ENCODE measurements around the gene LRP1B. TPM values are rescaled to one million over a fixed set of nuclear protein-coding genes. Genes with fewer than 3 reads are reported as not detected.
"Not testable (repeated sequence)": the region's sequence is repeated elsewhere in the genome, so short reads cannot be mapped to it uniquely, and the experiment has no call there.

LRP1B gene
- total RNA-seq, 2 experiments from 2014 or later: not detected

GRCh38 chr2:140589696-140590095, 1541.1 kb downstream of the LRP1B start:
- H3K4me1 Mint-ChIP-seq (ENCODE audit: low read depth): no peaks in the 10 kb centered on the region
- H3K4me3 Mint-ChIP-seq: no peak overlapping the region
- no peak overlapping the region for H3K27ac Mint-ChIP-seq
- intact Hi-C loops (cut with micrococcal nuclease): no loop called here
- H3K36me3 Mint-ChIP-seq: no peaks in the 10 kb centered on the region
- ChIA-PET CTCF (no interaction called here), POLR2A (no interaction called here)
- H3K9me3 Mint-ChIP-seq: peaks cover 12% of the 10 kb centered on the region
- no peaks in the 10 kb centered on the region for H3K27me3 Mint-ChIP-seq
- DNase-seq: no peak

GRCh38 chr2:140589273-140589672, 1541.5 kb downstream of the LRP1B start:
- H3K27me3 Mint-ChIP-seq: no peaks in the 10 kb centered on the region
- no peaks in the 10 kb centered on the region for H3K36me3 Mint-ChIP-seq
- H3K4me1 Mint-ChIP-seq (ENCODE audit: low read depth): no peaks in the 10 kb centered on the region
- POLR2A ChIA-PET: no interaction called here
- H3K27ac Mint-ChIP-seq: no peak overlapping the region
- peaks cover 12% of the 10 kb centered on the region for H3K9me3 Mint-ChIP-seq
- CTCF ChIA-PET: no interaction called here
- intact Hi-C loops (cut with micrococcal nuclease): no loop called here
- DNase-seq: no peak
- H3K4me3 Mint-ChIP-seq: no peak overlapping the region

- H3K4me3 Mint-ChIP-seq: no peak overlapping the region
- no peak overlapping the region for H3K27ac Mint-ChIP-seq
- no peaks in the 10 kb centered on the region for H3K4me1 Mint-ChIP-seq (ENCODE audit: low read depth)
- no peak for DNase-seq
- POLR2A ChIA-PET: no interaction called here
- intact Hi-C loops (cut with micrococcal nuclease): no loop called here
- no peaks in the 10 kb centered on the region for H3K27me3 Mint-ChIP-seq
- no peaks in the 10 kb centered on the region for H3K36me3 Mint-ChIP-seq
- peaks cover 10% of the 10 kb centered on the region for H3K9me3 Mint-ChIP-seq
- CTCF ChIA-PET: no interaction called here
These were observed 1544.4 kb downstream of the LRP1B start for GRCh38 chr2:140586379-140586778.

GRCh38 chr2:140585016-140585415, 1545.8 kb downstream of the LRP1B start:
- Mint-ChIP-seq H3K27me3 (no peaks in the 10 kb centered on the region), H3K36me3 (no peaks in the 10 kb centered on the region), H3K4me1 (ENCODE audit: low read depth) (no peaks in the 10 kb centered on the region), H3K27ac (no peak overlapping the region), H3K4me3 (no peak overlapping the region), H3K9me3 (peaks cover 10% of the 10 kb centered on the region)
- POLR2A ChIA-PET: no interaction called here
- no peak for DNase-seq
- CTCF ChIA-PET: no interaction called here
- intact Hi-C loops (cut with micrococcal nuclease): no loop called here

- CTCF ChIA-PET: no interaction called here
These were observed 1546.3 kb downstream of the LRP1B start for GRCh38 chr2:140584471-140584870.

GRCh38 chr2:140580532-140581151, 1550.2 kb downstream of the LRP1B start:
- intact Hi-C loops (cut with micrococcal nuclease): no loop called here
- POLR2A ChIA-PET: no interaction called here
- Mint-ChIP-seq H3K36me3 (no peaks in the 10 kb centered on the region), H3K4me3 (no peak overlapping the region), H3K4me1 (ENCODE audit: low read depth) (no peaks in the 10 kb centered on the region), H3K27me3 (no peaks in the 10 kb centered on the region), H3K9me3 (peaks cover 5% of the 10 kb centered on the region), H3K27ac (no peak overlapping the region)
- CTCF ChIA-PET: no interaction called here
- no peak for DNase-seq

More at GRCh38 chr2:140584471-140584870, 1546.3 kb downstream of the LRP1B start:
- H3K4me1 Mint-ChIP-seq (ENCODE audit: low read depth): no peaks in the 10 kb centered on the region
- H3K9me3 Mint-ChIP-seq: peaks cover 10% of the 10 kb centered on the region
- POLR2A ChIA-PET: no interaction called here
- no peaks in the 10 kb centered on the region for H3K36me3 Mint-ChIP-seq
- H3K27ac Mint-ChIP-seq: no peak overlapping the region
- H3K4me3 Mint-ChIP-seq: no peak overlapping the region
- intact Hi-C loops (cut with micrococcal nuclease): no loop called here
- no peaks in the 10 kb centered on the region for H3K27me3 Mint-ChIP-seq
- no peak for DNase-seq

DNA sequence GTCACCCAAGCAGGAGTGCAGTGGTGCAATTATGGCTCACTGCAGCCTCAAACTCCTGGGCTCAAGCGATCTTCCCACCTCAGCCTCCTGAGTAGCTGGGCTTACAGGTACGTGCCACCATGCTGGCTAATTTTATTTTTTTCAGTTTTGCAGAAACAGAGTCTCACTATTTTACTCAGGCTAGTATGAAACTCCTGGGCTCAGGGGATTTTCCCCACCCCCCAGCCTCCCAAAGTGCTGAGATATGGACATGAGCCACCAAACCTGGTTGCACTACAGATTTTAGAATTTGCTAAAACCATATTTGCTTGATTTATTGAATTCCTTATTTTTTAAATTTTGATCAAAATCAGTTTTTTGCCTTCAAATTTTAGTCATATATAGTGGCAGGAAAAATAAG, 1553.4 kb downstream of the LRP1B start:
- Mint-ChIP-seq H3K9me3 (peaks cover 8% of the 10 kb centered on the region), H3K4me1 (ENCODE audit: low read depth) (no peaks in the 10 kb centered on the region), H3K27me3 (no peaks in the 10 kb centered on the region), H3K4me3 (no peak overlapping the region), H3K36me3 (no peaks in the 10 kb centered on the region), H3K27ac (no peak overlapping the region)
- POLR2A ChIA-PET: interaction anchor here (0.7 kb wide), 1 partner anchor 782 kb away, joined by 4 read pairs; no protein-coding TSS in a partner anchor
- CTCF ChIA-PET: no interaction called here
- no peak for DNase-seq
- intact Hi-C loops (cut with micrococcal nuclease): no loop called here

- Mint-ChIP-seq H3K27me3 (no peaks in the 10 kb centered on the region), H3K4me3 (no peak overlapping the region), H3K4me1 (ENCODE audit: low read depth) (no peaks in the 10 kb centered on the region), H3K9me3 (peaks cover 17% of the 10 kb centered on the region), H3K27ac (no peak overlapping the region), H3K36me3 (no peaks in the 10 kb centered on the region)
- no peak for DNase-seq
- ChIA-PET CTCF (no interaction called here), POLR2A (no interaction called here)
- intact Hi-C loops (cut with micrococcal nuclease): no loop called here
These were observed 1563.1 kb downstream of the LRP1B start for GRCh38 chr2:140567734-140568133.

- DNase-seq: no peak
- H3K4me3 Mint-ChIP-seq: no peak overlapping the region
- no peak overlapping the region for H3K27ac Mint-ChIP-seq
- H3K4me1 Mint-ChIP-seq (ENCODE audit: low read depth): no peaks in the 10 kb centered on the region
- CTCF ChIA-PET: no interaction called here
- peaks cover 12% of the 10 kb centered on the region for H3K9me3 Mint-ChIP-seq
- H3K27me3 Mint-ChIP-seq: no peaks in the 10 kb centered on the region
- intact Hi-C loops (cut with micrococcal nuclease): no loop called here
- POLR2A ChIA-PET: no interaction called here
- H3K36me3 Mint-ChIP-seq: no peaks in the 10 kb centered on the region
These were observed 1565.1 kb downstream of the LRP1B start for GRCh38 chr2:140565756-140566155.

- no peak for DNase-seq
- Mint-ChIP-seq H3K27ac (no peak overlapping the region), H3K4me3 (no peak overlapping the region), H3K4me1 (ENCODE audit: low read depth) (no peaks in the 10 kb centered on the region), H3K27me3 (no peaks in the 10 kb centered on the region), H3K36me3 (no peaks in the 10 kb centered on the region), H3K9me3 (peaks cover 10% of the 10 kb centered on the region)
- ChIA-PET CTCF (no interaction called here), POLR2A (no interaction called here)
- intact Hi-C loops (cut with micrococcal nuclease): no loop called here
These were observed 1575.1 kb downstream of the LRP1B start for GRCh38 chr2:140555701-140556100.

DNA sequence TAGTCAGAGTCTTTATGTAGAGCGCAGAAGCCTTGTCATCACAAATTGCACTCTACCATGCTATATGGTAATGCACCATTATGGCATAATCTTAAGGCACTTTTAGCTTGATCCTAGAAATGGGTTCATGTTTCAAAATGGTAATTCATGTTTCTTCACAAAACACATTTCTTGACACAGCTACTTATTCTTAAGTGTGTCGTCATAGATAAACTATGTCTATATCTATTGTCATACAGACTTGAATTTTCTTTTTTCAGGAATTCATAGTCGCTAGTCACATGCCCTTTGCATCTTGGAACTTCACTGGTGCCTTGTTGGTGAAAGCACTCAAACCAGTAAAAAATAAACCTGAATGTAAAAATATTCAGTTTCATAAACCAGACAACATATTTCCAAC, 1578.2 kb downstream of the LRP1B start:
- DNase-seq: no peak
- intact Hi-C loops (cut with micrococcal nuclease): no loop called here
- Mint-ChIP-seq H3K27ac (no peak overlapping the region), H3K36me3 (no peaks in the 10 kb centered on the region), H3K4me3 (no peak overlapping the region), H3K9me3 (peaks cover 12% of the 10 kb centered on the region), H3K4me1 (ENCODE audit: low read depth) (no peaks in the 10 kb centered on the region), H3K27me3 (no peaks in the 10 kb centered on the region)
- ChIA-PET POLR2A (no interaction called here), CTCF (no interaction called here)

DNA sequence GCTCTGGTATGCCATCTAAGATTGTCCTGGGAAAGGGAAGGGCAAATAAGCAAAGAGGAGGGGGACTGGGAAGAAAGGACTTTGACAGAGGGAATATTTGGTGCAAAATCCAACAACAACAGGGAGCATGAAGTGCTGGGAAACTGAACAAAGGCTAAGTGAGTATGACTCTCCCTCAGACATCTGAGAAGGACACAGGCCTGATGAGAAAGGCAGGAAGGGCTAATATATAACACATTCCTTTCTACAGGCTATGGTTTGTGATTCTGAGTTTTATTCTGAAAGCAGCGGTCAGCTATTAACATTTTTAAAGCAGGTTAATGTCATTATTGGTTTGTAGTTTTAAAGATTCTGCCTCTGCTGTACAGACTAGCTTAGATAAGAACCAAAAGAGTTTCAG, 1579.5 kb downstream of the LRP1B start:
- no peaks in the 10 kb centered on the region for H3K36me3 Mint-ChIP-seq
- no peaks in the 10 kb centered on the region for H3K4me1 Mint-ChIP-seq (ENCODE audit: low read depth)
- ChIA-PET POLR2A (no interaction called here), CTCF (no interaction called here)
- no peak for DNase-seq
- H3K27me3 Mint-ChIP-seq: no peaks in the 10 kb centered on the region
- no peak overlapping the region for H3K4me3 Mint-ChIP-seq
- H3K27ac Mint-ChIP-seq: no peak overlapping the region
- H3K9me3 Mint-ChIP-seq: peaks cover 9% of the 10 kb centered on the region
- intact Hi-C loops (cut with micrococcal nuclease): no loop called here

DNA sequence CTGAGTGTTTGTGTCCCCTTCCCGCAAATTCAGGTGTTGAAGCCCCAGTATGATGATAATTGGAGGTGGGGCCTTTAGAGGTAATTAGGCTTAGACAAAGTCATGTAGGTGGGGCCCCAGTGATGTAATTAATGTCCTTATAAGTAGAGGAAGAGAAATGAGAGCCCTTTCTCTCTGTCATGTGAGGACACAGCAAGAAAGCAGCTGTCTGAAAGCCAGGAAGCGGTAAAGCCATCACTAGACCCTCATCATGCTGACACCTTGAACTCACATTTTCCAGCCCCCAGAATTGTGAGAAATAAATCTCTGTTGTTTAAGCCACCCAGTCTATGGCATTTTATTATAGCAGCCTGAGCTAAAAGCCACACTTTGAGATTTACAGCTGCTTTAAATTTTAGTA, 1580.0 kb downstream of the LRP1B start:
- H3K9me3 Mint-ChIP-seq: peaks cover 13% of the 10 kb centered on the region
- intact Hi-C loops (cut with micrococcal nuclease): no loop called here
- no peak for DNase-seq
- ChIA-PET CTCF (no interaction called here), POLR2A (no interaction called here)
- no peaks in the 10 kb centered on the region for H3K36me3 Mint-ChIP-seq
- H3K27ac Mint-ChIP-seq: no peak overlapping the region
- no peaks in the 10 kb centered on the region for H3K4me1 Mint-ChIP-seq (ENCODE audit: low read depth)
- H3K27me3 Mint-ChIP-seq: no peaks in the 10 kb centered on the region
- H3K4me3 Mint-ChIP-seq: no peak overlapping the region

GRCh38 chr2:140544769-140545168, 1586.0 kb downstream of the LRP1B start:
- H3K27me3 Mint-ChIP-seq; H3K4me3 Mint-ChIP-seq; intact Hi-C loops (cut with micrococcal nuclease); H3K36me3 Mint-ChIP-seq; POLR2A ChIA-PET; DNase-seq; CTCF ChIA-PET; H3K27ac Mint-ChIP-seq; H3K4me1 Mint-ChIP-seq (ENCODE audit: low read depth): not testable (repeated sequence)
- H3K9me3 Mint-ChIP-seq: peaks cover 25% of the 10 kb centered on the region

Data from activated CD4-positive, alpha-beta memory T cell treated with anti-CD3 and anti-CD28 coated beads for 36 hours (primary cell).